ENCODE results near the gene CPOX. TPM values are rescaled to one million over a fixed set of nuclear protein-coding genes. Genes with fewer than 3 reads are reported as not detected.
"Not testable (repeated sequence)": the region's sequence is repeated elsewhere in the genome, so short reads cannot be mapped to it uniquely, and the experiment has no call there.

CPOX gene
- 23.1 and 28.6 TPM in 2 replicates for total RNA-seq (2014; rRNA removed; shearing (Covaris generic))

DNA sequence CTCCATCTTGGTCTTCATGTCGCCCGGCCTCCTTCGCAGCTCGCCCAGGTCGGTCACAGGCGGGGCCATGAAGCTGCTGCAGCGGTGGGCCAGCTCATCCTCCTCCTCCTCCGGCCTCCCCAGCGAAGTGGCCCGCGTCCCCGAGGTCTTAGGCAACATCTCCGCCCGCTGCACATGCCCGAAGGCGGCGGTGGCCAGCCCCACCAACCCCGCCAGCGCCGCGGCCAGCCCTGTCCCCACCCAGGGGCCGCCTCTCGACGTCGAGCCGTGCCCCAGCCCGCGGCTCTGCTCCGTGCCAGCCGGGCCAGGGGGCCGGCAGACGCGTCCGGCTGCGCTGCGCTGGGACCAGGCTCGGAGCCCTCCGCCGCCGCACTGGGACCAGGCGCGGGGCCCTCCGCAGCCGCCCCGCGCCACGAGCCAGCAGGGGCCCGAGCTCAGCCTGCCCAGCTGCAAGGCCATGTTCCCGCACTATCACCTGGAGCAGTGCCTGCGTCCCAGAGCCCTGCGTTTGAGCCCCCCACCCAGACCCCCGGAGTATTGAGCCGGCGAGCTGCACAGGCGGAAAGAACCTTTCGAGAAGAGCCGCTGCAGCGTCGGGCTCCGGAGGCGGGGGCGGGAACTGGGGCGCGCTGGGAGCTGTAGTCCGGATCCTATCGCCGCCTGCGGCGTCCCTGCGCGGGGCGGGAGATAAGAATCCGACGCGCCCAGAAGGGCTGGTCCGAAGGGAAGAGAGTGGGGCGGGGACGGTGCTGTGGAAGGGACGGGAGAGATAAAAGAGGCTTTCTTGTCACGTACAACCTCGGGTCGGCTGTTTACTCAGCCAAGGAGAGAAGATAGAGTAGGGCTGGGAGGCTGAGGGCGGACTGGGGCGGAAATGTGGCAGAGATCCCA, at the start of gene CPOX:
Gene CPOX (minus strand): TSS at position 566 of the 891 bp plus-strand sequence. CDS start 107 bp downstream, at position 459.
- in situ Hi-C loops (cut with HindIII; ENCODE audit: low sequenced_read_pairs): no loop called here
- DNase-seq (ENCODE audit: low spot score): peak; percentile 88

DNA sequence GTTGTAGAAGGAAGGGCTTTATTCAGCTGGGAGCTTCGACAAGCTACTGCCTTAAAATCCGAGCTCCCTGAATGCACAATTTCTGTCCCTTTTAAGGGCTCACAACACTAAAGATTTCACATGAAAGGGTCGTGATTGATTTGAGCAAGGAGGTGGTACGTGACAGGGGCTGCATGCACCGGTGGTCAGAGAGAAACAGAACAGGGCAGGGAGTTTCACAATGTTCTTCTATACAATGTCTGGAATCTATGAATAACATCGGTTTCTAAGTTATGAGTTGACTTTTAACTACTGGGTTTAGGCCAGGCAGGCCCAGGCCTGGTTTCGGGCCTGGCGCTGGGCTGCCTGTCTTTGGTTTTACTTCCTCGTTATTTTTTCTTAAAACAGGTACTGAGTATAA, 49.4 kb upstream of the CPOX start:
- DNase-seq (ENCODE audit: low spot score); in situ Hi-C loops (cut with HindIII; ENCODE audit: low sequenced_read_pairs): not testable (repeated sequence)

DNA sequence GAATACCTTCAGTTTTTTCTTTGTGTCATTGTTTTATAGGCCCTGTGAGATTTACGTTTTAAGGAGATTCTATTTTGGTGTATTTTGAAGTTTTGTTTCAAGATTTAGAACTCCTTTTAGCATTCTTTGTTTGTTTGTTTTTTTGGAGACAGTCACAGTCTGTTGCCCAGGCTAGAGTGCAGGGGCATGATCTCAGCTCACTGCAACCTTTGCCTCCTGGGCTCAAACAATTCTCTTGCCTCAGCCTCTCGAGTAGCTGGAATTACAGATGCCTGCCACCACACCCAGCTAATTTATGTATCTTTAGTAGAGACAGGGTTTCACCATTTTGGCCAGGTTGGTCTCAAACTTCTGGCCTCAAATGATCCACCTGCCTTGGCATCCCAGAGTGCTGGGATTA, 48.3 kb upstream of the CPOX start:
- in situ Hi-C loops (cut with HindIII; ENCODE audit: low sequenced_read_pairs); DNase-seq (ENCODE audit: low spot score): not testable (repeated sequence)

DNA sequence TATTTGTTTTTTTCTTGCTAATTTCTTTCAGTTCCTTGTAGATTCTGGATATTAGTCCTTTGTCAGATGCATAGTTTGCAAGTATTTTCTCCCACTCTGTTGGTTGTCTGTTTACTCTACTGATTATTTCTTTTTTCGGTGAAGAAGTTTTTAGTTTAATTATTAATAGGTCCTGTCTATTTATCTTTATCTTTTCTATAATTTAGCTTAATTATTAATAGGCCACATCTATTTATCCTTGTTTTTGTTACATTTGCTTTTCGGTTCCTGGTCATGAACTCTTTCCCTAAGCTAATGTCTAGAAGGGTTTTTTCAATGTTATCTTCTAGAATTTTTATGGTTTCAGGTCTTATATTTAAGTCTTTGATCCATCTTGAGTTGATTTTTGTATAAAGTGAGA, 45.1 kb upstream of the CPOX start:
- in situ Hi-C loops (cut with HindIII; ENCODE audit: low sequenced_read_pairs): not testable (repeated sequence)

DNA sequence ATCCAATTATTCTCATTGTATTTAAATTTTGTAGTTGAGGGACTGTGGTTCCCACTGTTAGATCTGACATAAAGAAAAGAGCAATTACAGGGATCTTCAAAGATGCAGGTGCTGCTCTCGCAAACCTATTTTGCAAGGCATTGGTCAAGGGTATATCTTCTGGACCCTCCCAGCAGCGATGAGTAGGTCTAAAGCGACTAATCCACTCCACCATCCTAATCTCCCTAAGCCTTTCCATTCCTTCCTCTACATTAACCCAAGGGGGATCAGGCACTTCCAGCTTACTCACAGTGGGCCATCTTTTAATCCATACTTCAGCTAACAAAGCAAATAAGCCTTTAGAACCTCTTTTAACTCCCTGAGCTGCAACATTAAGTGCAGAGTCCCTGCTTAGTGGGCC, 37.0 kb upstream of the CPOX start:
- in situ Hi-C loops (cut with HindIII; ENCODE audit: low sequenced_read_pairs): no loop called here
- DNase-seq (ENCODE audit: low spot score): no peak

More for the DNA sequence above, 45.1 kb upstream of the CPOX start:
- not testable (repeated sequence) for DNase-seq (ENCODE audit: low spot score)

DNA sequence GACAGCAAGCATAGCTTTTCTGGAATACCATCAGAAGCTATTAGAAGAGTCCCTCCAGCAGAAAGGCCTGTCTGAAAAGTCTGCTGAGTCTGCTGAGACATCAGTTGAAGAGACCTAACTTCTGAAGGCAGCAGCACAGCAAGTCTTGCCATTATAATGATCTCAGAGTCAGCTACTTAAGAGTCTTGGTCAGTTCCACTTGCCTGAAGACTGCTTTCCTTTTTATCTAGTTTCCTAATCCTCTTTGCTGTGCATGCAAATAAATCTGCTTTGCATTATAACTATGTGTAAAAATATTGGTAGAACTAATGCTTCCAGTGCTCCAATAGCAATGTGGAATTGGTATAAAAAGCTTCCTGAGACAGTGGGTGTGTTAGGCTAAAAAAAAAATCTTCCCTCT, 34.9 kb upstream of the CPOX start:
- no peak for DNase-seq (ENCODE audit: low spot score)
- in situ Hi-C loops (cut with HindIII; ENCODE audit: low sequenced_read_pairs): no loop called here

DNA sequence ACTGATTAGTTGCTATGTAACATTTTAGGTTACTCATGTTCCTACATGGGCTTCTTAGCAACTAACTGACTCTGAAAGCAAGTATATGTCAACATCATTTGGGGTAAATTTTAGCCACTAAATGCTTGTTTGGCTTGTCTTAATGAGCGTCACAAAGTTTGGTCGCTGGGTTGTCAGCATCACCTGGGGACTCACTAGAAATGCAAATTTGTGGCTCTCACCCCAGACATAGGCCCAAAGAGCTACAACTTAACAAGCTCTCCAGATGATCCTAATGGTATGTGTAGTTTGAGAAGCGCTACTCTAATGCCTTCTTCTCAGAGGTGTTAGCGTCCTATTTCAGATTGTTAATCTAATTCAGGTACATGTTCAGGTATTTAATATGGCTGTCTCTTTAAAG, 32.7 kb upstream of the CPOX start:
- in situ Hi-C loops (cut with HindIII; ENCODE audit: low sequenced_read_pairs): no loop called here
- DNase-seq (ENCODE audit: low spot score): no peak

DNA sequence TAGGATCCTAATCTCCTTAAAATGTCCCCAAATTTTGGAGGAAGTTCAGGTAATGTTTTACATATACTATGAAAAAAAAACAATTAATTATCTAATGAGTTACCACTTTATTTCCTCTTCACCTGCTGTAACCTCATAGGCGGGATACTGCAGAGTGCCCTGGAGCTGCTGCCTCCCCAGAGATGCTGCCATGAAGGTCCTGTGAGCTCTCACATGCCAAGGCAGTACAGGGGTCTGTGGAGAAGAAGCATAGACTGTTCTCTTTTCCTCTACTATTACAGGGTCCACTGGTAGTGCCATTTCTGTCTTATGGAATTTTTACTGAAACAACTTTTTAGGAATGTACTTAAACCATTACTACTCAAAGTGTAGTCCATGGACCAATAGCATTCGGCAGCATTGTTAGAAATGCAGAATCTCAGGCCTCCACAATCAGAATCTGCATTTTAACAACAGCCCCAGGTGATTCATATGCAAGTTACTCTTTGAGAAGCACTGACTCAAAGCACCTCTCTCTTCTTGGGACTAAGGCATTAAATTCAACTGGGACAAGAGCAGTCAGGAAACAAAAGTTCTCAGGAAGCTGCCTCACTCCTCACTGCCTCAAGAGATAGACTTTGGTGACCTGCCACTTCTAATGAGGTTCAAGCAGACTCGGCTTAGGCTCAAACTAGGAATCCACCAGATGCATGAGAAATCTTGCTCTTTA, 30.3 kb upstream of the CPOX start:
- no peak for DNase-seq (ENCODE audit: low spot score)
- in situ Hi-C loops (cut with HindIII; ENCODE audit: low sequenced_read_pairs): no loop called here

DNA sequence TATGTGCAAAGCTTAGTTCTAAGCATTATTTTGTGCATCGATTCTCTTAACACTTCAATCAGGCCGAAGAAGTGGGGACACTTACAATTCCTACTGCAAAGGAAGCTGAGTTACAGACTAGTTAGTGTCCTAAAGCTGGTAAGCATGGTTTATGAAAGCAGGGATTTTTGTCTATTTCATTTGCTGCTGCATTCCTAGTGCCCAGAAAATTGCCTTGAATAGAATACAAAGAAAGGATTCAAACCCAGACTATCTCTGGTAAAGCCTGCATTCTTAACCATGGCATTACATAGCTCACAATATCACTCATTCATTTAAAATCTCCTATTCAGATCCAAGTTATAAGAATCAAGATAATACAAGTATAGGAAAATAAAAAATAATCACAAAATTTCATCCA, 24.4 kb upstream of the CPOX start:
- no peak for DNase-seq (ENCODE audit: low spot score)
- in situ Hi-C loops (cut with HindIII; ENCODE audit: low sequenced_read_pairs): no loop called here

DNA sequence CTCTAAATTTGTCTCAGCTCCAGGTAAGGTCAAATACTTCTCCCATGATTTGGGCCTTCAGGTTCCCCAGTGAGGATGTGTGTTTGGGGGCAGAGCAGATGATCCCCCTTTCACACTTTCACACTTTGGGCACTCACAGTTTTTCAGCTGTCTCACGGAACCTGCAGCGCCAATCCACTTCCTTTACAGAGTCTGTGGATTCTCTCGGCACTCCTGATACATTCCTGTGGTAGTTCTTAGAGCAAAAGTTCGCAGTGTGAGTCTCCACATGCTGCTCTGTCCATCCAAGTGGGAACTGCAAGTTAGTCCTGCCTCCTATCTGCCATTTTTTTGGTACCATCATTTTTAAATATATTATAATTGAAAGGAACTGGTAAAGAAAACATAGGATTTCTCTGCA, 20.2 kb upstream of the CPOX start:
- in situ Hi-C loops (cut with HindIII; ENCODE audit: low sequenced_read_pairs): no loop called here
- DNase-seq (ENCODE audit: low spot score): no peak

DNA sequence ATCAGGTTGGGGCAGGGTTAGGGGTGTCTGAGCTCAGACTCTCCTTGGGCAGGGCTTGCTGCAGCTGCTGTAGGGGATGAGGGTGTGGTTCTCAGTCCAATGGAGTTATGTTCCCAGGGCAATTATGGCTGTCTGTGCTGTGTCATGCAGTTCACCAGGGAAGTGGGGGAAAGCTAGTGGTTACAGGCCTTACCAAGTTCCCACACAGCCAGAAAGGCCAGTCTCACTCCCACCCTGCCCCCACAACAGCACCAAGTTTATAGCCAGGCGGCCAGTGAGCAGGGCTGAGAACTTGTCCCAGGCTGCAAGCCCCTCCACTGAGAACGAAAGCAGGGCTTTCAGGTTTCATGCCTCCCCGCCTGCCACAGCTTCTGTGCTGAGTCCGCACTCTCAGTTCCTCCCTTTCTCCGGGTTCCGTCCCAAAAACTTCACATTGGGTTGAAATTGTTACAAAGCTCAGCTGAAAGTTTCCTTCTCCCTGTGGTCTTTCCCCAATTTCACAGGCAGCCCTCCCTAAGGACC, 19.6 kb upstream of the CPOX start:
- in situ Hi-C loops (cut with HindIII; ENCODE audit: low sequenced_read_pairs): no loop called here
- DNase-seq (ENCODE audit: low spot score): no peak

DNA sequence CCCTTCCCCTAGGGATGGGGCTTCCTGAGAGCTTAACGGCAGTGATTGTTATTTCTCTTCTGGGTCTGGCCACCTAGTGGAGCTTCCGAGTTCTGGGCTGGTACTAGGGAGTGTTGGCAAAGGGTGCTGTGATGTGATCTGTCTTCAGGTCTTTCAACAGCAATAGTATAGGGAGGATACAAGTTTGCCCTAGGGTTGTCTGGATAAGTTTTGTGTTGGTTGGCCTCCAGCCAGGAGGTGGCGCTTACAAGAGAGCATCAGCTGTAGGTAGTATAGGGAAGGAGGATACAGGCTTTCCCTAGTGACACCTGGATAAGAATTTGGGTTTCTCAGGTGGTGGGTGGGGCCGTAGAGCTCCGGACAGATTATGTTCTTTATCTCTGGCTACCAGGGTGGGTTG, 19.2 kb upstream of the CPOX start:
- in situ Hi-C loops (cut with HindIII; ENCODE audit: low sequenced_read_pairs): no loop called here
- no peak for DNase-seq (ENCODE audit: low spot score)

DNA sequence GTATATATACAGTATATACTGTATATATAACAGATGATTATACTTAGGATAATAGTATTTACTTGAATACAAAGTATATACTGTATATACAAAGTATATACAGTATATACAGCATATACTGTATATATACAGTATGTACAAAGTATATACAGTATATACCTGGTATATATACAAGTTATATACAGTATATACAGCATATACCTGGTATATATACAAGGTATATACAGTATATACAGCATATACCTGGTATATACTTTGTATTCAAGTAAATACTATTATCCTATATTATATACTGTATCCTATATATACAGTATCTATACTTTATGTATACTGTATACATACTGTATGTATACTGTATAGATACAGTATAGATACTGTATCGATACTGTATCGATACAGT, 14.6 kb upstream of the CPOX start:
- in situ Hi-C loops (cut with HindIII; ENCODE audit: low sequenced_read_pairs): no loop called here
- DNase-seq (ENCODE audit: low spot score): no peak

DNA sequence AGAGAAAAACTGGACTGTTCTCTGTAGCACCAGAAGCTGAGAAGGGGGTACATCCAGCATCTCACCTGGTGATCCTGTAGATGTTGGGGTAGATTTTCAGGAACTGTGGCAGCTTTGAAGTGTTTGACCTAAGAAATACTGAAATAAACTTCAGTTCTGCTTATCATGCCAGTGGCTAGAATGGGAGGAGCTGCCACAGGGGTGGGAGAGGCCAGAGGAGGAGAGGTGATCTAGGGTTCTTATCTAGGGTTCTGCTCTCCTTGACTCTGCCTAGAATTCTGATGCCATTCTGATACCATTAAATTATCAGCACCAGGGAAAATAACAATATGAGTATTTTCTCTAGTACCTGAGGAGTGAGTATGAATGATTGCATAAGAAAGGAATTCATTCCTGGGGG, 10.2 kb upstream of the CPOX start:
- in situ Hi-C loops (cut with HindIII; ENCODE audit: low sequenced_read_pairs): no loop called here
- DNase-seq (ENCODE audit: low spot score): no peak

DNA sequence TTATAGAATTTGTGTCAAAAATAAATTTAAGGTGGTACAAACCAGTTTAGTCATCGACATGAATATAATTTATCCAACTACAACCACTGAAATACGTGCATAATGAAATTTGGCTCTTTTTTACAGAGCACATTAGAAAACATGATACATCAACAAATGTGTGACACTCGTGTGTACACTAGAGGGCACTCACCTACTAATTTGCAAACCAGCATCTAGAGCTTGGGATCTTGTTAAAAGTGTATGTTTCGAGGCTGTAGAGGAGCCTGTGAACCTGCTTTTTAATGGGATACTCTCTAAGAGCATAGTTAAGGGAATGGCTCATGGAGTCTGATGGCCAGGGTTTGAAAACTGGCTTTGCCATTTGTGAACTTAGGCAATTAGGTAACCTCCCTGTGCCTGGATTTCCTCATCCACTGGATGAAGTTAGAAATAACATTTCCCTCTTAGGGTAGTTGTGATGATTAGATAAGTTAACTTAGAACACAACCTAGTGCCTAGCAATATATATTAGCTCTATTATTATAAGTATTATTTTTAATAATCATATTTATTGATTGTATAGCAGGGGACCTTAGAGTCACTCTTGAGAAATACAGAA, 8.8 kb upstream of the CPOX start:
- peak; percentile 66 for DNase-seq (ENCODE audit: low spot score)
- in situ Hi-C loops (cut with HindIII; ENCODE audit: low sequenced_read_pairs): no loop called here

DNA sequence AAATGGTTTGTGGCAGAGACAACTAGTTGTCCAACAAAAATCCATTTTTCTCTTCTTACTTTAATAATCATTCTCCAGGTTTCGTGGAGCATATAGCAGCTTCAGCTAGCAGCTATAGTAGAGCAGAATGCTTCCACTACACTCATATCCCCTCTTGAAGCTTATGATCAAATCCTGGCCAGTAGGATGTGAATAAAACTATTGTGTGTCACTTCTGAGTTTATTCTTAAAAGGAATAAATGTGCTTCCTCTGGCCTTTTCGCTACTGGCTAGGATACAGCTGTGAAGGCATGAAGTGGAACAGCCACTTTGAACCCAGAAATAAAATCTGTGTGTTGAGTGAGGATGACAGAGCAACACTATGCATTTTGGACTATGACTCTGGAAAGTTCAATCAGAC, 7.8 kb upstream of the CPOX start:
- in situ Hi-C loops (cut with HindIII; ENCODE audit: low sequenced_read_pairs): no loop called here
- DNase-seq (ENCODE audit: low spot score): no peak

DNA sequence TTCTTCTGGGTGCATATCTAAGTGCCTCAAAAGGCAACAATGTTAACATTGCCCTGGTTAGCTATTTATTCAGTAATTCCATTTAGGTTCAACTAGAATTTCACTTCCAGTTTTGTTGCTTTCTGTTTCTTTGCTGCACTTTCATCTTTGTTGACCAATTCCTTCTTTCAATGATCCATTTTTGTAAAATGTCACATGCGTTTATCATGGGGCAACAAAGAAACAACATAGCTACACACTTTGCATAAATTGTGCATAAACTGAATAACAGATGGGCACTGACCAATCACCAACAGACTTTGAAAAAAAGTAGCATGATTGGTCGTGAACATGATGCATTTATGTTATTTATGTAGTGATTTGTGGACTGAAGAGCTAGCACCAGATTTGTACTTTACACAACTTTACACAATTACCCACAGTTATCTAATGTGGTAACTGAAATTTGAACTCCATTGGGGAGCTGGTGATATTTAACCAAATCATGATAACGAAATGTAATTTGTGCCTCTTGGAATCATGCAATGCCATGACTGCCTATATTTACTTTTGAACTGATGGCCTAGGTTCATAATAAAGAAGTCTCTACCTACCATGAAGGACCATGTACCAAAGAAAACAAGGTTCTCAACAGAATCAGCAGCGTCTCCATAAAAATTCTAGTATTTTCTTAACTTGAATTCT, 7.1 kb upstream of the CPOX start:
- in situ Hi-C loops (cut with HindIII; ENCODE audit: low sequenced_read_pairs): no loop called here
- no peak for DNase-seq (ENCODE audit: low spot score)

DNA sequence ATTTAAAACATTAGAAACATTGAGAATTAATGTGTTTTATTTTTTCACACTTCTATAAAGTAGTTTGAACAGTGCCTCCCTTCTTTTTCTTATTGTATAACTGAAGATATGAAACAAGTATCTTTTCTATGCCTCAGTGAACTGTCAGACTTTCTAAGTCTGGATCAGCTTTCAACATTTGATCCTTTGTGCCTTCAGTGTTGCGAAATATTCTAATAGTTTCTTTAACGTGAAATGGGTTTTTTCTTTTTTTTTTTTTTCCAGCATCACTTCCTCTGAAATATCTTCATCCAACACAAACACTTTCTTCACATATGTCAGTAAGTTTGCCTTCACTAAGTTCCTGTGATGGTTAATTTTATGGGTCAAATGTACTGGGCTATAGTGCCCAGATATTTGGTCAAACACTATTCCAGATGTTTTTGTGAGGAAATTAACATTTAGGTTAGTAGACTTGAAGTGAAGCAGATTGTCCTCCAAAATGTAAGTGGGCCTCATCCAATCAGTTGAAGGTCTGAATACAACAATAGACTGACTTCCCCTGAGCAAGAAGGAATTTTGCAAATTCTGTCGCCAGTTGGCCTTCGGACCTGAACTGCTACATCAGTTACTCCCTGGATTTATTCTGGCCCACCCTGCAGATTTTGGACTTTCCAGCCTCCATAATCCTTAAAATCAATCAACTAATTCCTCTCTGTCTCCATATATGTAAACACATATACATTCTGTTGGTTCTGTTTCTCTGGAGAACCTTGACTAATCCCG, 6.4 kb upstream of the CPOX start:
- no peak for DNase-seq (ENCODE audit: low spot score)
- in situ Hi-C loops (cut with HindIII; ENCODE audit: low sequenced_read_pairs): no loop called here

DNA sequence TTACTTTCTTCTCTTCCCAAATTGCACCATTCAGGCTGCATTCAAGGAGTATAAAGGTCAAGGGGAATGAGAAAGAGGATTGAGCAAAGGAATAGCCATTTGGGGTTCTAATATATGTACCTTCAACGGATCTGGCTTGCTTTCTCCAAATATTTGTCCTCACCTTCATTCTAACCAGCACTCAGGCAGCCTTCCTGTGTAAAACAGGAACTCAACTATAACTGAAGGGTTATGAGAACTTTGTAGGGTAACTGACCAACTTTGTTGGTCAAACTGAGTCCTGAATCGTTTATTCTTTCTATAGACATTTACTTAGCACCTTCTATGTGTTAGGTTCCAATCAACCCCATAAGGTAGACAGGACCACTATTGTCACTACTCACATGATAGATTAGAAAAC, 5.1 kb upstream of the CPOX start:
- in situ Hi-C loops (cut with HindIII; ENCODE audit: low sequenced_read_pairs): no loop called here
- no peak for DNase-seq (ENCODE audit: low spot score)

All from G401 (cell line).